Stimulated activated CD4-positive, alpha-beta T cell treated with anti-CD3 and anti-CD28 coated beads, Interleukin-1b, Interleukin-23, amount 100 ng/mL, for 48 hours (primary cell): Measurements from ENCODE around the gene THOP1.

Experiments used
- DNase-seq: peaks from one replicate; pipeline ENCODE4 v3.0.0-alpha.2; 2020

The THOP1 gene

GRCh38 chr19:2785244-2785997 lies at the start of gene THOP1:
Gene THOP1 (plus strand): TSS chr19:2785503. CDS start chr19:2785663, 160 bp downstream.
- DNase-seq: peak; percentile 100

- no peak for DNase-seq
Measured at GRCh38 chr19:2736550-2737190, 48.6 kb upstream of the THOP1 start.

DNA sequence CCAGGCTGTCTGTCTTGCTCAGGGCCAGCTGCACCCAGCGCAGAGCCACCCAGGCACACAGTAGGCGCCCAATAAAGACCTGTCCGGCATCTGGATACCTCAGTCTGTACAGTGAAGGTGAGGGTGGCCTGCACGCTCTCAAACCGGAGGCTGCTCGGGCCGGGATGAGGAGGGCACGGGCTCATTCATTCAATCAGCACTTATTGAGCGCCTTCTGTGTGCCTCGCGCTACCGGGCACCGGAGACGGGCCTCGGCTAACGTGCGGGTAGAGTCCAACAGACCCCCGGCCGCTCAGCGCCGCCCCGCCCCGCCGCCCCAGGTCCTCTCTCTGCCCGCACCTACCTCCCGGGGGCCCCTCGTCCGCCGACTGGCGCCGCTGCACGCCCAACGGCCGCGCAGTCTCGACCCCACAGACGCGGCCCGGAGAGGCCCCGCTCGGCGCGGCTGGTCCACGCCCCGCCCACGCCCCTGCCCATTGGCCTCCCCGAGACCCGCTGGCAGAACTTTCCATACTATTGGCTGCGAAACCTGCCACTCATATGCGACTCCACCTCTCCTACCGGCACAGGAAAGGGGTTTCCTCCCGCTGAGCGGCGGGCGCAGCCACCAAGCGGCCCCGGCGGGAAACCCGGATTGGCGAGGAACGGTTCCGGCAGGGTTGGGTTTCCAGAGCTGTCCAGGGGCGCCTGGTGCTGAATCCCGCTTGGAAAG lies 45.5 kb upstream of the THOP1 start, which contains the start of gene SLC39A3:
SLC39A3 (minus strand) TSS at position 416 of the 712 bp plus-strand sequence. CDS start 2,760 bp downstream, outside the sequence.
- DNase-seq: peak; percentile 99

DNA sequence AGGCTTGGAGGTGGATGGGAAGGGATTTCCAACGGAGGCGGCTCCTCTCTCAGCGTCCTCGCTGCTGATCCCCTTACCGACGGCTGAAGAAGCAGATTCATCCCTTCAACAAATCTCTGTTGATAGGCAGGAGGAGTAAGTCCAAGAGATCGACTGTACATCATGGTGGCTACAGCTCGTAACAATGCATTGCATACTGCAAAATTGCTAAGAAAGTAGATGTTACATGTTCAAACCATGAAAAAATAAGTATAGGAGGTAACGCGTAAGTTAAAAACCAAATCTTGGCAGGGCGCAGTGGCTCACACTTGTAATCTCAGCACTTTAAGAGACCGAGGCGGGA lies 45.0 kb upstream of the THOP1 start:
- no peak for DNase-seq

DNA sequence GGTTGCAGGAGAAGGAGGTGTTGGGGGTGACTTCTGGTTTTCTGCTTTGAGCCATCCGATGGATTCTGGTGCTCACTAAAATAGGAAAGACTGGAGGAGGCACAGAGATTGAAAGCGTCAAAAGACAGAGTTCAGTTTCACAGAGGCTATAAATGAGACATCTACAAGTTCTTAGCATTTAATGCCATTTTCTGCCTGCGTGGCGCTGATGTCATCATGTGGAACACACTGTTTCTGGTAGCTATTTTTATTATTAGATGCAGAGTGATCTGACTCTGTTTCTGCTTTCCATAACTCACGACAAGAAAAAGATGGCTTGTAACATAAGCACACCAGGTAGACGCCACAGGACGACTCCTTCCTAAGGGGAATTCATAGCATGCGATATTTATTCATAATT lies 42.2 kb upstream of the THOP1 start:
- DNase-seq: no peak

DNA sequence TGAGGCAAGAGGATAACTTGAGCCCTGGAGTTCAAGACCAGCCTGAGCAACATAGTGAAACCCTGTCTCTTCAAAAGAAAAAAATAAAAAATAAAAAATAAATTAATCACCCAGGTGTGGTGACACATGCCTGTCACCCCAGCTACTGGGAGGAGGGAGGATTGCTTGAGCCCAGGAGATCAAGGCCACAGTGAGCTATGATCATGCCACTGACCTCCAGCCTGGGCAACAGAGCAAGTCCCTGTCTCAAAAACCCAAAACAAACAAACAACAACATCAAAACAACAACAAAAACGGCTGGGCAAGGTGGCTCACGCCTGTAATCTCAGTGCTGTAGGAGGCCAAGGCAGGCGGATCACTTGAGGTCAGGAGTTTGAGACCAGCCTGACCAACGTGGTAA lies 41.2 kb upstream of the THOP1 start:
- DNase-seq: no peak

- no peak for DNase-seq
Measured at GRCh38 chr19:2747349-2747748, 38.0 kb upstream of the THOP1 start.

DNA sequence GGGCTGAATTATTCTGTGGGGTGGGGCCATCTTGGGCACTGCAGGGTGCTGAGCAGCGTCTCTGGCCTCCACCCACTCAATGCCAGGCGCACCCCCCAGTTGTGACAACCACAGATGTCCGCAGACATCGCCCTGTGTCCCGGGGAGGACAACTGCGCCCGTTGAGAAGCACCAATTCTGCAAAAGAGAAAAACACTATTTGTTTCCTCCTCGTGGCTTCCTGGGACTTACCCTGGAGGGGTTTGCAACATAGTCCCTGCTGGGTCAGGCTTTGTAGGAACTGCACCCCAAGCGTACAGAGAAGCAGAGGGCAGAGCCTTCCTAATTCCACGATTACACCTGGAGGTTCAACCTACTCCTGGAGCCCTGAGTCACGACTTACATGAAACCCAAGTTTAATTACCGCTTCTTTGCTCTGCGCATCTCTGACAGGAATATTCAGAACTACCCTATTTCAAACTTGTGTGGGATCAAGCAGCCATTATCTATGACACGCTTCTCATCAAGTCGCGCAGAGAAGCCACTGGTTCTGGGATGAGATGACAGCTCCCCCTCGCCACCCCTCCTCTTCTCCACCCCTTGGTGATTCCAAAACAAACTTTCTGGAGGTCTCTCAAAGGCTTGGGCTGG lies 34.4 kb upstream of the THOP1 start:
- DNase-seq: no peak

GRCh38 chr19:2751438-2751830 lies 33.9 kb upstream of the THOP1 start:
- no peak for DNase-seq

DNA sequence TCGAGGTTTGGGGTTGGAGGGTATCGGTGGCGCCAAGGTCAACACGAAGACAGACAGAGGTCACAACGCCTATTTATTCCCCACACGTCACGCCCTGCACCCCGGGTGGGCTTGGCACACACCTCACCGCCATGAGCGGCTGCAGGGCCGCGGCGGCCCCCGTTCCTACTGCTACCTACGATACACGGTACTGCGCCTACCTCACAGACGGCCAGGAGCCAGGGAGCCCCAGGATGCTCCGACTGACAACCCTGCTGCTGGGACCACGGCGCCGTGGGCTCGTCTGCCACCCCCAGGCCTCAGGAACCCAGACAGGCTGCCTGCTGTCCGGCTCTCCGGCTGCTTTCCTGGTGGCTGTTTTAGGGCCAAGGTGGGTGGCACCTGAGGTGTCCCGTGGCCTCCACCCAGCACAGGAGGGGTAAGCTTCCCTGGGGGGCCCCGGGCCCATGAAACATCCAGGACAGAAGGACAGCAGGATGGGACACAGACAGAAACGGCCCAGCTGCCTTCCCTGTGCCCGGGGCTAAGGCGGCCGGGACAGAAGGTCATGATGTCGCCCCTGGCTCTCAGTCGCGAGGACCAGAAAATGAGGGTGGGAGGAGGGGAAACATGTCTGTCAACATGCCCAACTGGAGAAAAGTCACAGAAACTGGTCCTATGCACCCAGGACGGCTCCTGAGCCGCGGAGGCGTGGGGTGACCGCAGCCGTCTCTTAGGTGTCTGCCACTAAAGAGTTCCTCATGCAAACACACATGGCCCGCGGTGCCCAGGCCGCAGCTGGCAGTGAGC lies 30.4 kb upstream of the THOP1 start:
- no peak for DNase-seq

GRCh38 chr19:2755448-2755705 lies 29.9 kb upstream of the THOP1 start:
- no peak for DNase-seq

- DNase-seq: no peak
Measured at GRCh38 chr19:2755811-2756210, 29.5 kb upstream of the THOP1 start.

- no peak for DNase-seq
Measured at GRCh38 chr19:2756477-2756876, 28.8 kb upstream of the THOP1 start.

DNA sequence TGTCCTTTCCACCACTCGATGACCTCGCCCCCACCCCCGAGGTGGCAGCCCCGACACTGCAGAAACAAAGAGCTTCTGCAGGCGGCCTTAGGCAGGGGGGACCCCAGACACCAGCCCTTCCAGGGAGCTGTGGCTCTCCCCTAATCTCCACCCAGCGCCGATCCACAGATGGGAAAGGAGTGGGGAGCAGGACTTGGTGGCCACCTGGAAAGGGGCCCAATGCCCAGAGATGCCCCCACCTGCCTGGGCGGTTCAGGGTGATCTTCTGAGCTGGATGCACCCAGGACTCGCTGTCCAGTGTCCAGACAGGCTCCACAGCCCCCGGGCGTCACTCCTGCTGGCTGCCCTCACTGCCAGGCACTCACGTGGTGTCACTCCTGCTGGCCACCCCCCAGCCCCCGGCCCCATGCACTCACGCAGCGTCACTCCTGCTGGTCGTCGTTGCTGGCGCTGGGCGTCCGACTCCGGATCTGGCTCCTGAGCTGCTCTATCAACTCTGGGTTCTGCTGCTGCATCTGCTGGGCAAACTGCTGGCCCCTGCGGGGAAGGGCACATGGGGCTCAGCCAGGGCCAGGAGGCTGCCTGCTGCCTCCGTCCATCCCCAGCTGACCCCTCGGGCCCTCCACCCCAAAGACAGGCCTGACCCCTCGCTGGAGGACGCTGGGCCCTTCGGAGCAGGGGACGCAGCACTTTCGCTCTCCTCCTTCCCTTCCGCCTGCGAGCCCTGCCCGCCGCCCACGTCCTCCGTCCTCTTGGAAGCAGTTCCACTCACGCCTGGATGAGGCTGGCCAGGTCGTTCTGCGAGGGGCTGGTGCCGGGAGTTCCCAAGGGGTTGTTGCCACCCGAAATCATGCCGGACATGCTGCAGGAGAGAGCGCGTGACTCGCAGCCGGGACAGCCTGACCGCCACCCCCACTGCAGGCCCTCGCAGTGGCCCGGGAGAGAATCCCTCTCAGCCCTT lies 28.1 kb upstream of the THOP1 start:
- DNase-seq: no peak

GRCh38 chr19:2758601-2759313 lies 26.5 kb upstream of the THOP1 start:
- no peak for DNase-seq

DNA sequence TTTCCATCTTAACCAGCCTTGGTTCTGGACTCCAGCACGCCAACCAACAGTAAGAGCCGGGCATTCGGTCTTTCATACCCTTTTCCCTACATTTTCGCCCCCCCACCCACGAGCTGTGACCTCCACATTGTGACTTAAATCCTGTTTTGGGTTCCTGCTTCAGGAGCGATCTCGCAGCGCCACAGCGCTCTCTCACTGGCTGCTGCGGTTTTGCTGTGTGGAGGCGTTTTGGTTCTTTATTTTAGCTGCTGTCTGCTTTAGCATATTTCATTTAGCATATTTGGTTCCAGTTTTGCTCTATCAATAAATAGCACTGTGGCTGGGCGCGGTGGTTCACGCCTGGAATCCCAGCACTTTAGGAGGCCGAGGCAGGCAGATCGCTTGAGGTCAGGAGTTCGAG lies 25.9 kb upstream of the THOP1 start:
- no peak for DNase-seq

DNA sequence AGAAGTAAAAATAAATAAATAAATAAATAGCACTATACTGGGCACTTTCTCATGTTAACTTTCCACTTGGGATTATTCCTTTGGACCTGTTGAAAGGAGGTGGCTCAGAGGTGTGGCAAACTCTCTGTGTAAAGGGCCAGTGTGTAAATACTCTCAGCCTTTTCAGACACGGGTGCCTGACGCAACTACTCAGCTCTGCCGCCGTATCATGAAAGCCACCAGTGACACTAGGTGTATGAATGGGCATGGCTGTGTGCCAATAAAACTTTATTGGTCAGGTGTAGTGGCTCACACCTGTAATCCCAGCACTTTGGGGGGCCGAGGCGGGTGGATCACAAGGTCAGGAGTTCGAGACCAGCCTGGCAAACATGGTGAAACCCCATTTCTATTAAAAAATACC lies 25.3 kb upstream of the THOP1 start:
- DNase-seq: no peak

DNA sequence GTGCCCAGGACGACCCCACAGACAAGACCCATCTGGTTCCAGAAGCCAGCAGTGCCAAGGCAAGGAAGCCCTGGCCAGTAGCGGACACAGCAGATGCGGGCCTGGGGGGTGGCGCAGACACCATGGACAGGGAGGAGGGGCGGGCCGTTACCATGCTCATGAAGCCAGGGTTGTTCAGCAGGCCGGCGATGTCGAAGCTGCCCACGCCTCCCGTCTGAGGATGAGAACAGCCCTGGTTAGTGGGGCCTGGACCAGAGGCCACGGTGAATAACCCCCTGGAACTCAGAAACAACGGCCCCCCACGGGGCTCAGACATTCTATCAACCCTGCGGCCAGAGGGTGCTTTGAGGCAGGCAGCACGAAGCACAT lies 24.0 kb upstream of the THOP1 start:
- DNase-seq: no peak

DNA sequence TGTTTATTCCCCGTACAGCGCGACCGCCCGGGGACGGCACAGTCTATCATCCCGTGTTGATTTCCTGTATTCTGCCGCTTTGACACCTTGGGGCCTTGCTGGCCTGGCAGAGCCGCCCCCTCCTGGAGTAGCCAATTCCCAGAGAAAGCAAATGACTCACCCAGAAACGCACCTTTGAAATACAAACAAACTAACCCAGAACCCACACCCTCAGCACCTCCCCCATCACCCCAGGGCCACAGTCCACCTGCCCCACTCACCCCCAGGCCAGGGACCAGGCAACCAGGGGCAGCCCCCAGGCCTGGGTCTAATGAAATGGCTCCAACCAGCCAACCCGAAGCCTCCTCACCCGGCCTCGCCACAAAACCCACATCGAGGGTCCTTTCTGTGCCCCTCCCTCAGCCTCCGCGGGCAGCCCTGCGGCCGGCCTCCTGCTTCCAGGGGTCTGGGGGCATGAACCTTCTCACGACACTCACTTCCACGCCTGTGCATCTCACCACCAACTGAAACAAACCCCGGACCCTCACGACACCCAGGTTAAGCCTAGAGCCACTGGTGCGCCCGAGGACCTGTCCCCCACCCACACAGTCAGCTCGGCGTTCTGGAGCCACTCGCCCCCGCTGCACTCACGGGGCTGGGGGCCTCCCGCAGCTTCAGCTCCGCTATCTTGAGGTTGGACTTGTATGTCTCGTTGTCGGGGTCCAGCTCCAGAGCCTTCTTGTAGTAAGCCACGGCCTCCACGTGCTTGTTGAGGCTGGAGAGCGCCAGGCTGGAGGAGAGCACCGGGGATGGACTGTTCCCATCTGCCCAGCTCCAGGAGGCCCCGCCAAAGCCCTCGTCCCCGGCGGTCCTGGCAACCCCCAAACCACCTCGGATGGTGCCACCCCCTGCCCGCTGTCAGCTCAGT lies 23.2 kb upstream of the THOP1 start:
- DNase-seq: no peak
